GM12891 (cell line): ENCODE data around the gene LIX1L.

ENCODE experiments used
- DNase-seq: peaks from one replicate; pipeline ENCODE4 v3.0.0; 2011; ENCODE audit warnings: low spot score; ENCODE audit not compliant: insufficient read length
- FAIRE-seq: peaks from 2 replicates; lab custom pipeline; 2011; peaks lifted over from hg19 to GRCh38; lab: Jason Lieb, UNC
- PAX5 ChIP-seq: IDR thresholded peaks from 2 replicates; pipeline ENCODE4 v1.6.1; 2011; ENCODE audit warnings: low read length, moderate library complexity, mild to moderate bottlenecking; ENCODE audit not compliant: insufficient read depth, severe bottlenecking
- POLR2A ChIP-seq: IDR thresholded peaks from 2 replicates; pipeline ENCODE4 v1.6.1; 2011; ENCODE audit warnings: low read depth, low read length, control low read depth
- POLR2AphosphoS5 ChIP-seq: IDR thresholded peaks from 2 replicates; pipeline ENCODE4 v1.6.1; 2011; ENCODE audit warnings: low read depth, low read length, control low read depth
- POU2F2 ChIP-seq: IDR thresholded peaks from 2 replicates; pipeline ENCODE4 v1.6.1; 2011; ENCODE audit warnings: low read depth, mild to moderate bottlenecking, control low read depth, low read length, moderate library complexity
- SPI1 ChIP-seq: IDR thresholded peaks from 2 replicates; pipeline ENCODE4 v1.6.1; 2011; ENCODE audit warnings: low read depth, low read length, control low read depth
- TAF1 ChIP-seq: IDR thresholded peaks from 2 replicates; pipeline ENCODE4 v1.6.1; 2011; ENCODE audit warnings: low read depth, low read length, control low read depth

The LIX1L gene

DNA sequence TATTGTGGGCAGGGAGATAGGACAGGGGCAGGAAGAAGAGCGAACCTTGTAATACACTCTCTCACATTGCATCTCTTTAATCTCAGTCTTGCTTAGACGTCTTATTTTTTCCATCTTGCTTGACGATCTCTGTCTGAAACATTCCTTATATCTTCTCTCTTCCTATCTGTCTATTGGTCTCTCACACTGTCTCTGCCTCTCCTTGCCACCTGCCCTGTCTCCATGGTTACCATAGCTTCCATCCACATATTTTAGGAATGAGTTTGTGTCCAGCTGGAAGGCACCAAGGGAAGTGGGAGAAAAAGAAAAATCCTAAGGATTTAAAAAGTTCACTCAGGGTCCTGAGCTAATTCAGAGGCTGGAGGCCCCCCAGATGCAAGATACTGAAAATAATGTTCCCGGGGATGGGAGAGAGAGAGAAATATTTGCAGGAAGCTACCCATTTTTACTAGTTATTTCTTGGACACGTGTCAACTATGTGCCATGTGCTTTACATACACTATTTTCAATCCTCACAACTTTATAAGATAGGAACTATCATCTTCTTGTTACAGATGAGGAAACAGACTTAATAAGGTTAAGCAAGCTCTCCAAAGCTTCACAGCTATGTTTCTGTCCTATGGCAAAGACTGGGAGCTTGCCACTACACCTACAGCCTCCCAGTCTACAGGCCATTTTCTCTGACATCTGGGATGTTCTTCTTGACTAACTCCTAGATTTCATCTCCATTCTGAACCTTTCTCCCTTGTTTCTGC lies 5.6 kb upstream of the LIX1L start:
- no peak for DNase-seq
- no peak for FAIRE-seq
- TF ChIP-seq POU2F2, result no peak
- TF ChIP-seq SPI1, result no peak
- TF ChIP-seq PAX5, result no peak
- no peak for TF ChIP-seq TAF1
- no peak for TF ChIP-seq POLR2A

- FAIRE-seq, result no peak
- TF ChIP-seq POLR2AphosphoS5 (no peak), PAX5 (no peak), TAF1 (no peak), POLR2A (no peak), SPI1 (no peak), POU2F2 (no peak)
- DNase-seq, result no peak
These were observed 4.6 kb upstream of the LIX1L start for GRCh38 chr1:145962157-145963102.

GRCh38 chr1:145961425-145962156 lies 3.8 kb upstream of the LIX1L start:
- peak; percentile 88 for FAIRE-seq
- 0 out of 2 replicates have a peak, but pooled peaks have one; percentile 49 for TF ChIP-seq POU2F2
- TF ChIP-seq POLR2AphosphoS5, result no peak
- no peak for DNase-seq

DNA sequence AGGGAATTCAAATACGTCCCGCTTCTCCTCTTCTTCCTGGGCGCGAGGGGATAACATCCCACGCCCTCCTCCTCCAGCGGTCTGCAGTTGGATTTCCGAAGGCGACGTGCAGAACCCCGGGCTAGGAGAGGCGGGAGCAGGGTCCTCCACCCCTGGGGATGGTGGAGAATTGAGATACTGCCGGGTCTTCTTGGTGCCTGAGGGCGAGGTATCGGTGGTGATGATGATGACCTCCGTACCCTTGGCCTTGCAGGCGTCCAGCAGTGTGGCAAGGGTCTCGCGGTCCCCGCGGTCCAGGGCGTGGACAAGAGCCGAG lies 3.2 kb upstream of the LIX1L start:
- DNase-seq (no peak), FAIRE-seq (no peak)
- TF ChIP-seq TAF1 (no peak), SPI1 (no peak), POLR2A (no peak), POLR2AphosphoS5 (no peak), POU2F2 (no peak), PAX5 (no peak)

GRCh38 chr1:145960468-145961108 lies 2.8 kb upstream of the LIX1L start:
- FAIRE-seq (no peak), DNase-seq (no peak)
- TF ChIP-seq PAX5 (no peak), TAF1 (no peak), SPI1 (no peak), POU2F2 (no peak), POLR2A (no peak), POLR2AphosphoS5 (no peak)

DNA sequence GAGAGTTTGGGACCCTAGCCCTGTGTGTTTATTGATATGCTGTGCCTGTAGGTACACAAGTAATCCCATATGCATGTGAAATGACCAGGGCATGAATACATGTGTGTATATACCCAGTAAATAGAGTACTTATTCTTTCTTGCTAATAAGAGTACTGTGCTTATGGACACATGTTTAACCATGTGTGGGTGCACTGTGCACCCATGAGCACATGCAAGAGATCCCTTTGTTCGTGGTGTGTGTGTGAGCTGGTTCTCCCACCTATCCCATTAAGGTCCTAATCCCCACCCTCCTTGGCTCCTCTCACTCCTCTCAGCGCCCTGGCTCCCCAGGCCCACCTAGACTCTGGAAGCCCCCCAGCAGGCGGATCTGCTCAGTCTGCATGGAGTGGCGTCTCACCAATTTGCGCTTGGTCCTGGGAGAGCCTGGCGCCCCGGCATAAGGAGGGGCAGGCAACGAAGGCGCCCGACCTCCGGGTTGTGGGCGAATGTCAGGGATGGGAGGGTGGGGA lies 2.2 kb upstream of the LIX1L start:
- DNase-seq, result no peak
- TF ChIP-seq TAF1 (no peak), POU2F2 (no peak), POLR2AphosphoS5 (no peak), PAX5 (no peak), POLR2A (no peak), SPI1 (no peak)
- no peak for FAIRE-seq

DNA sequence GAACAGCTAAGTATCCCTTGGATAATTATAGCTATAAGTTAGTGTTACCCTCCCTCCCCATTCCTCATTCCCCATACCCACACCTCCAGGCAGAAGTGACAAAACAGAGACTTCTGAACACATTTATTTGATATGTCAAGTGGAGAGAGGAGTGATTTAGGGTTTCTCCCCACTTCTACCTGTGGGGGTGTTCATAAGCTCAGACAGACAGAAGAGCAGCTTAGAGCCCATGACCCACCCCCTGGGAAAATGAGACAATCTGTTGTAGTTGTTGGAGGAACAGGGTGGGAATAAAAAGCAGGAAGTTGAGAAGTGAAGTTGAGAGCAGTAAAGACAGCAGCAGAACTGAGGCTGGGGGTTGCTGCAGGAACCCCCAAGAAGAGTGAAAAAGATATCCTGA lies 1.5 kb upstream of the LIX1L start:
- TF ChIP-seq POU2F2, result no peak
- TF ChIP-seq TAF1, result no peak
- no peak for TF ChIP-seq SPI1
- TF ChIP-seq POLR2AphosphoS5, result no peak
- no peak for TF ChIP-seq POLR2A
- TF ChIP-seq PAX5, result no peak
- FAIRE-seq (no peak), DNase-seq (no peak)

GRCh38 chr1:145958734-145959133 lies 917 bp upstream of the LIX1L start:
- TF ChIP-seq POLR2A (no peak), POLR2AphosphoS5 (no peak), PAX5 (no peak), SPI1 (no peak), POU2F2 (no peak), TAF1 (no peak)
- DNase-seq, result no peak
- no peak for FAIRE-seq

DNA sequence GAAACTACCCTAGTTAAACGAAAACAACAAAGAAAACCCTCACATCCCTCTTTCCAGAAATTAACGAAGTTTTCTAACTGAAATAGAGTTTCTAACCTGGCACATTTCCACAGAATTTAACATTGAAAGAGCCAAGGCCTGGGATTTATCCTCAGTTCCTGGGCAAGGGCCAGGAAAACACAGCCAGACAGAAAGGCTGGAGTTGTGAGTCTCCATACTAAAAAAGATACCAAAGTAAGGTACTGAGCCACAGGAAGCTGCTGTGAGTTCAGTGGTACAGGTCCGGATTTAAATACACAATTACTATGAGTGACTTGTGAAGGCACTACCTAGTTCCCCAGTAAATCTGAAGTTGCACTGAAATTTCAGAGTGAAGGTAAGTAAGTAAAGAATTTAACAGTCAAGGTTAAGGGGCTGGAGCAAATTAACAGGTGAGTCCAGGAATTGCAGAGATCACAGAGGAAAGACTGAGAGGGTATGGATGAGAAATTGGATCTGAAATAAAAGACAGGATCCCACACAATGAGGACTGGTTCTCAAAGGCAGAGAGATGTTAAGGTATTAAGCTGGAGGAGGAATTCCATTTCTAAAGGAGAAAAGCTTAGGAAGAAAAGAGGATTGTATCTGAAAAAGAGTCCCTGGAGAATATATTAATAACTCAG lies 905 bp downstream of the LIX1L start:
- DNase-seq, result no peak
- no peak for TF ChIP-seq PAX5
- no peak for TF ChIP-seq SPI1
- no peak for TF ChIP-seq TAF1
- TF ChIP-seq POLR2AphosphoS5, result no peak
- TF ChIP-seq POU2F2, result no peak
- no peak for TF ChIP-seq POLR2A
- FAIRE-seq, result no peak
